Activated CD4-positive, CD25-positive, alpha-beta regulatory T cell treated with anti-CD3 and anti-CD28 coated beads, Interleukin-2, amount 50 U/mL, for 24 hours (primary cell): ENCODE results near the gene HVCN1.
"Not testable (repeated sequence)": the region's sequence is repeated elsewhere in the genome, so short reads cannot be mapped to it uniquely, and the experiment has no call there.

ENCODE experiments used
- ATAC-seq, 2 donors: fragments of 150-1000 bp; cut with Tn5 transposase; one replicate each; pipeline ENCODE4 v1.10.0; 2021; ENCODE audit warnings: mild to moderate bottlenecking in 1 of 2, moderate library complexity in 1 of 2

HVCN1 gene

GRCh38 chr12:110661337-110661972, 27.5 kb downstream of the HVCN1 start:
- peak; percentile 81 to 85 for ATAC-seq

DNA sequence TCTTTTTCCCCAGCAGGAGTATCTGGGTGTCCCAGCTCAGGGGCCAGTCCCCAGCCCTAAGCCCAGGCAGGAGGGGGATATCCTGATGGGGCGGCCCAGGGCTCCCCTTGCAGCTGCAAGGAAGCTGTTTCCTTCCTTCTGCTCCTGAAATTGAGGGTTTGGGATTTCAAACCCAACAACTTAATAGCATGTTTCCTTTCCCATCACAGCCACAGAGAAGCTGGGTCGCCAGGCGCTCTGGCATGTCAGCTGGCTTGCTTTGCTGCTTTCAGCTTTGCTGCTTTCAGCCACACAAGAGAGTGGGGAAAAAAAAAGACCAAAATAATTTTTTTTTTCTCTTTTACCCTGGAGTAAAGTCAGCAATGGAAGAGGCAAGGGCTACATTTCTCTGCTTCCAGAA, 30.0 kb downstream of the HVCN1 start:
- no peak for ATAC-seq

- no peak for ATAC-seq
These were observed 30.7 kb downstream of the HVCN1 start for GRCh38 chr12:110658242-110658641.

- no peak for ATAC-seq
These were observed 31.2 kb downstream of the HVCN1 start for GRCh38 chr12:110657747-110658146.

DNA sequence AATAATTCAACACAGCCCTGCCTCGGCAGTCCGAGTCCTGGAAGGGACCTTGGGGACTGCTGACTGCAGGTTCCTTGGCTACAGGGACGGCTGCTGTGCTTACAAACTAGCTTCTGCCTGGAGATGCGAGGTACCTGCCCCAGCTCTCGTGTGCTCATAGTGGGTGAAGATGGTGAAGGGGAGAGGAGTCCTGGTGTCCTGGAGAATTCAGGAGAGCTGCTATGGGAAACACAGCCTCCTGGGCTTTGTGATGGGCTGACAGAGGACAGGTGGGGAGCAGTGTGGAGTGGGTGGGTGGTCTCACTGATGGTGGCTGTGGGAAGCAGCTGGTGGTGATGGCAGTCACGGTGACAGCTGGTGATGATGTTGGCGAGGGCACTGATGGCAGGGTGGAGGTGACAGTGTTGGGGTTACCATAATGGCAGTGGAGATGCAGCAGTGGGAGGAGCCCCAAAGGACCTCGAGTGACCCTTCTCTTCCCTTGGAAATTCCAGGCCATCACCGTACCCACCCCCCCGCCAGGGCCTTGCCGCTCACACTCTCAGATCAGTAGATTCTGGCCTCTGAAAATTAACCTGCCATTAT, 32.8 kb downstream of the HVCN1 start:
- ATAC-seq = no peak

- ATAC-seq = not testable (repeated sequence)
These were observed 34.7 kb downstream of the HVCN1 start for GRCh38 chr12:110654238-110654637.

- no peak for ATAC-seq
These were observed 39.5 kb downstream of the HVCN1 start for GRCh38 chr12:110649341-110649847.

- ATAC-seq = peak; percentile 73 to 80
These were observed 41.3 kb downstream of the HVCN1 start for GRCh38 chr12:110647631-110648040.

DNA sequence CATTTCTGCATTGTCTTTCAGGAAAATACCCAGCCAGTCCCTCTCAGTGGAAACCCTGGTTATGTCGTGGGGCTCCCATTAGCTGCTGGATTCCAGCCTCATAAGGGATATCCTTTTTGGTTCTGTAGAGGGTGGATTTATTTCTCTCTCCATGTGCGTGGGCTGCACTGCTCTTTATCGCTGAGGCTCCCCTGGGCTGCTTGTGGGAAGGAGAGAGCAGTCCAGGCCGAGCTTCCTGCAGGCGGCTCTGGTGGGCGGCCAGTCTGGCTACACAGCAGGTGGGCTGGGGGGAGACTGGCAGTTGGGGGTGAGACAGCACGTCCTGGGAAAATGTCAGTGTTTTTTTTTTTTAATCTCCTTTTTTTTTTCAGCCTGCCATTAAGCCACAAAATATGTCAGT, 47.4 kb downstream of the HVCN1 start:
- ATAC-seq = no peak

GRCh38 chr12:110640275-110641025, 48.5 kb downstream of the HVCN1 start:
- ATAC-seq = no peak

DNA sequence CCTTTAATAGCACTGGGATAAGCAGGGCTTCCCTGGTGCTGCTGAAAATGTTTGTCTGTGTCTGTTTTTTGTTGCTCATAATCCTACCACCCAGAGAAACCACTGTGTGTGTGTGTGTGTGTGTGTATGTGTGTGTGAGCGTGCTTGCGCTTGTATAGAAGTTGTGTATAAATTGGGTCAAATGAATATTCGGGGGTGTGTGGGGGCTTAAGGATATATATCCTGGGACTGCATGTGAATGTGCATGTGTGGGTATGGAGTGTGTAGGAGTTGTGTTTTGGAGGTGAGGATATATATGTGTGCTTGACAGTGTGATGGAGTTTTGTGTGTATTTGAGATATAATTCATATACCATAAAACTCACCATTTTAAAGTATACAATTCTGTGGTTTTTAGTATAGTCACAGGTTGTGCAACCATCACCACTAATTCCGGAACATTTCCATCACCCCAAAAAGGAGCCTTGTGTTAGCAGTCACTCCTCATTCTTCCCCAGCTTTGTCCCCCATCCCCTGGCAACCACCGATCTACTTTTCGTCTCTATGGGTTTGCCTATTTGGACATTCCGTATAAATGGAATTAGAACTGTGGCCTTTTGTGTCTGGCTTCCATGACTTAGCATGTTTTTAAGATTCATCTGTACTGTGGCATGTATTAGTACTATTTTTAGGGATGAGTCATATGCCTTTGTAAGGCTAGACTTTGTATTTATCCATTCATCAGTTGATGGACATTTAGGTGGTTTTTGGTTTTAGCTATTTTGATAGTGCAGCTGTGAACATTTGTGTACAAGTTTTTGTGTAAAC, 49.4 kb downstream of the HVCN1 start:
- ATAC-seq = no peak

DNA sequence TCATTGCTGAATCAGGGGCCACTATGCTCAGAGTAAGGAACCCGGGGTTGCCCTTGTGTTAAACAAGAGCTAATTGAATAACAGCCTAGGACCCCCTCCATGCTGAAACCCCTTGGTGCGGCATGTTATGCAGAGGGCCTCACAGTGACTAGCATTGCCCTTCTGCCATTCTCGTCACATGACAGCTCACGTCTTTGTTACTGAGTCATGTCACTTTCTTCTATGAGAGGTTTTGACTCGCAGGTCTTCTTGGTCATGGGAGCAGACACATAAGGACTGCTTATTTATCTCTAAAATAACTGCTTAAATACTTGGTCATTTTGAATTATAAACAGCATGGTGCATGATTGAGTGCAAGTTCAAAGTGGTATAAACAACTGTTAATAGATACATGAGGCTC, 50.1 kb downstream of the HVCN1 start:
- peak; percentile 63 to 74 for ATAC-seq

DNA sequence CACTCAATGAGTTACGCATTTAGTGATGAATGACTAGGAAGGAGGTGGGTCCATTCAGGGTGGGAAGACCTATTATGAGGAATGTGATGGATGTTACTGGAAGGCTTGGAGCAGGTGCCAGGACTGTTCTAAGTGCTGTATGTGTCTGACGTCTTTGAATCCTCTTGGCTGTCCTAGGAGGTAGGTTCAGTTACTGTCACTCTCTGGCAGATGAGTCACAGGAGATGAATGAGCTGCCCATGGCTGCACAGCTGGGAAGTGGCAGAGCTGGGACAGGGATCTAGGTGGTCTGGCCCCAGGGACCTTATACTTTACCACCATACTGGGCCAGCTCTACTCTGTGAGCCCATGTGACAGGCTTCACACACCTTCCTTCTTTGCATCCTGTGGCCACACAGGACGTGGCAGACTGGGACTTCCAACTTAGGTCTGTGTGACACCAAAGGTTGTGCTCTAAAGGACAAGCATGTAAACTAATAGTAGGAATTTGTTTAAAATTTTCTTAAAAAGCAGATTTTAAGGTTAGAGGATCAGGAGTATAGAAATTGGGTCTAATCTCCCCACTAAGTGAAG, 51.0 kb downstream of the HVCN1 start:
- no peak for ATAC-seq

- no peak for ATAC-seq
These were observed 52.4 kb downstream of the HVCN1 start for GRCh38 chr12:110636516-110636915.

DNA sequence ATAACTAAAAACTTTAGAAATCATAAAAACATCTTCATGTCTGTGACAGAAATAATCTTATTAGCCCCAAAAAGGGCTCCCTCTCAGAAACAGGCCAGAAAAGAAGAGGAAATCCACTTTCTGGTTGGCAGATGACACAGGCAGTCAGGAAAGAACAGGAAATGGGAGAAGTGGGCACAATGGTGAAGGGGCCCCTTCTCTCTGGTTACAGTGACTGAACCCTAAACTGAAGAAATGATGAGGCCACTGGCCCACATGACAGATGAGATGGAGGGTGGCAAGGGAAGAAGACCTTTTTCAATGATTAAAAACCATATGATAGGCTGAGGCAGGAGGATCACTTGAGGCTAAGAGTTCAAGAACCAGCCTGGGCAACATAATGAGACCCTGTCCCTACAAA, 53.9 kb downstream of the HVCN1 start:
- no peak for ATAC-seq

DNA sequence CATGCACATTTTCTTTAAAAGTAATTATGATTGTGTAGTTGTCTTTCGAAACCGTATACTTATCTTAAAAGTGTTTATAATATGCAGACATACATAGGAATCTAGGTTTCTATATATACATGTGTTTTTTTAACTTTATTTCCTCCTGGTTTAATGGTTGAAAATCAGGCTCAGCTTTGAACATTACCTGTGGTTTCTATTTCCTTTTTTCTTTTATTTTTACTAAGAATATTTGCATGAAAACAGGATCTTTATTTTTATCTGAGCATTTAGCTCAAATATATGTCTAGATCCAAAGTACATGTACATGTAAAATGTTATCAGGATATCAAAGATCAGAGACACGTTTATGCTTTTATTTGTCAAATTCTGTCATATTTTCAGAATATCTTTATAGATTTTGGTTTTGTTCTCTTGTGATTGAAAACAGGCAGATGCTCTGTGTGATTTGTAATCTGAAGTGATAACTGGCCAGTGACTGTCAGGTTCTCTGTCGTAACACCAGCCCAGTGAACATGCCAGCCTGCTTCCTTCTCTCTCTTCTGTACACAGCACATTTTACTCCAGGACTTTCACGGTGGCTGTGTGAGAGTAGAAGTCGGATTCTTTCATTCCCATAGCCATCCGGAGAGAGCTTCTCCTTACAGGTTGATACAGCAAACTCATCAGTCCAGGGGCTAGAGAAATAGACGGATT, 61.3 kb downstream of the HVCN1 start:
- no peak for ATAC-seq

GRCh38 chr12:110622582-110622981, 66.3 kb downstream of the HVCN1 start:
- ATAC-seq = no peak

- ATAC-seq = peak; percentile 79 to 80
These were observed 69.4 kb downstream of the HVCN1 start for GRCh38 chr12:110619534-110619953.

DNA sequence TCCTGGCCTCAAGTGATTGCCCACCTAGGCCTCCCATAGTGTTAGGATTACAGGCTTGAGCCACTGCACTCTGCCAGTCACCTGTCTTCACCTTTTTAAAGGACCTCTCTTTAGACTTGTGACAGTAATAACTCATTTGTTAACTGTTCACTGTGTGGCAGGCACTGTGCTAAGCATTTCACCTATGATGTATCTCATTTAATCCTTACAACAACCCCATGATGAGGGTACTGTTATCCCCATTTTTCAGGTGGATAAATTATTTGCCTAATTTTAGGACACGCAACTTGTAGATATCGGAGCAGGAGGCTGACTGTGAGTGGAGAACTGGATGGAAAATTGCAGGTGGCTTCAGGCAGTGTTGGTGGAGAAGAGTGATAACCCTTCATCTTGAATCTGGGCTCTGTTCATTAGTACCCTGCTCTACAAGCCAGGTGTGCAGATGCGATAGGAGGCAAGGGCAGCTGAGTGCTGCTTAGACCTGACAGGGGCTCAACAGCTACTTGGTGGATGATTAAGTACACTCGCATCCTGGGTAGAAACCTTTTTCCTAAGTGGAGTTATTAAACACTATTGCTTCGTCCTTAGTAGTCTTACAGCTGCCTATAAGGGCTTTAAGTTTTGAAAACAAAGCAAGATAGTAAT, 72.3 kb downstream of the HVCN1 start:
- ATAC-seq = no peak

DNA sequence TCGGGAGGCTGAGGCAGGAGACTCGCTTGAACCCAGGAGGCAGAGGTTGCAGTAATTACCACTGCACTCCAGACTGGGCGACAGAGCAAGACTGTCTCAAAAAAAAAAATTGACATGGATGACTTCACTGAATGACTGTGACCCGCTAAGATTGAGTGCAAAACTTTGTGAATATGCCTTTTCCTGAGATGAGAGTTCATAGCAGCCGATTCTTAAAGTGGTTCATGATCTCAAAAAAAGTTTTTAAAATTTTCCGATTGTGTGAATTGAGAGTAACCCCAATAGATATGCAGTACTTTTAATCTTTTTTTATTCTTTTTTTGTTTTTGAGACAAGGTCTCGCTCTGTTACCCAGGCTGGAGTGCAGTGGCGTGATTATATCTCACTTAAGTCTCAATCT, 73.7 kb downstream of the HVCN1 start:
- no peak for ATAC-seq
